HG03432 (cell line): ENCODE measurements around the gene GARIN5B.
"Not testable (repeated sequence)": the region's sequence is repeated elsewhere in the genome, so short reads cannot be mapped to it uniquely, and the experiment has no call there.

Experiments
- ATAC-seq: cut with Tn5 transposase; IDR thresholded peaks from one replicate; pipeline ENCODE4 v1.9.1; 2021; ENCODE audit warnings: mild to moderate bottlenecking, moderate library complexity; ENCODE audit not compliant: unreplicated experiment

The GARIN5B gene

GRCh38 chr19:55362990-55363716 is at the start of gene GARIN5B:
GARIN5B (minus strand) TSS chr19:55363260; CDS start chr19:55363066, 194 bp downstream.
- ATAC-seq = no peak

DNA sequence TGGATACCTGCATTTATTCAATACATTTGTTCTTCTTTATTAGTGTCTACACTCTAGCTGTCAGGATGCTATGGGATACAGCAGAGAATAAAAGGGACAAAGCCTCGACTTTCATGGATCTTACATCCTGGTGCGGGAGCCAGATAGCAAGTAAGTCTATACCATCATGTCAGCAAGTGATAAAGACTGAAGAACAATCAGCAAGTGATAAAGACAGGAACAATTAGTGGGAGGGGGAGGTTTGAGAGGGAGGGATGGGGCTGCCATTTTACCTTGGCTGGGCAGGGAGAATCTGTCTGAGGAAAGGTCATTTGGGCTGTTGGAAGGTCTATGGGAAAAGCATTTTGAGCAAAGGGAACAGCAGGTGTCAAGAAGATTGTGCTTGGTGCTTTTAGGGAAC is 47.1 kb upstream of the GARIN5B start:
- ATAC-seq = no peak

DNA sequence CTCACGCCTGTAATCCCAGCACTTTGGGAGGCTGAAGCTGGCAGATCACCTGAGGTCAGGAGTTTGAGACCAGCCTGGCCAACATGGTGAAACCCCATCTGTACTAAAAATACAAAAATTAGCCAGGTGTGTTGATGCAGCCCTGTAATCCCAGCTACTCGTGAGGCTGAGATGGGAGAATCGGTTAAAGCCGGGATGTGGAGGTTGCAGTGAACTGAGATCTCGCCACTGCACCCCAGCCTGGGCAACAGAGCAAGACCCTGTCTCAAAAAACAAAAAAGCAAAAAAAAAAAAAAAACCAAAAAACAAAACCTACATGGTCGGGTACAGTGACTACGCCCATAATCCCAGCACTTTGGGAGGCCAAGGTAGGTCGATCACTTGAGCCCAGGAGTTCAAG is 46.1 kb upstream of the GARIN5B start:
- not testable (repeated sequence) for ATAC-seq

- ATAC-seq = no peak
These were observed 45.4 kb upstream of the GARIN5B start for GRCh38 chr19:55408533-55408872.

GRCh38 chr19:55407800-55408532 is 44.9 kb upstream of the GARIN5B start:
- peak; percentile 85 for ATAC-seq

- ATAC-seq = not testable (repeated sequence)
These were observed 44.4 kb upstream of the GARIN5B start, which contains the start of gene UBE2S for GRCh38 chr19:55407550-55407799. UBE2S (minus strand) TSS chr19:55407788; CDS start chr19:55407589, 199 bp downstream.

- peak; percentile 13 for ATAC-seq
These were observed 43.9 kb upstream of the GARIN5B start for GRCh38 chr19:55406826-55407549.

DNA sequence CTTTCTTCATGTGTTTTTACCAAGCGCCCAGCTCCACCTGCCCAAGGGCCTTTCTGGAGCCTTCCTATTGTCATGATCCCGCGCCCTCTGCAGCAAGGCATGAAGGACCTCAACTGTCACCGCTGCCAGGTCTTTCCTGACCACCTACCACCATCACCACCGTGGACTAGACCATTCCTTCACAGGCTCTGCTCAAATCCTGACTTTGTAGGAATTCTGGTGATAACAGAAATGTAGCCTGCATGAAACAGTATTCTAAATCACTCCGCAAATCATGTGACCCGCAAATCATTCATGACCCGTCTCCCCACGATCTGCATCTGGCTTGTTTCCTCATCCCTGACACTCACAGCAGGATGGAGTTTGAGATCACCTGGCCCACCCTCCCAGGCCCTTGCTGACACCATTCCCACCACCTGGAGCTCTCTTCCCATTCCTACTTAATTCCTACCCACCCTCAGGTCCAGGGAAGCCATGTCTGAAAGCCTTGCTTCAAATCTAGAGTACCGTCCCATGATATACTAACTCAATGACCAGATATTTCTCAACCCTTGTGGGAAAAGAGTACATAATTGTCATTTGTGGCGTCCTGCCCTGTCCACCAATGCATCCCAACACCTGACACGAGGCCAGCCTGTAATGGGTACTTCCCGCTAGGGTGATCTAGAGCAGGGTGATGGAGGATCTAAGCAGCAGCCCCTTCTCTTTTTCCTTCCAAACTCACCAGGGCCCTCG is 43.2 kb upstream of the GARIN5B start:
- ATAC-seq = no peak

- no peak for ATAC-seq
These were observed 42.6 kb upstream of the GARIN5B start for GRCh38 chr19:55405638-55406037.

DNA sequence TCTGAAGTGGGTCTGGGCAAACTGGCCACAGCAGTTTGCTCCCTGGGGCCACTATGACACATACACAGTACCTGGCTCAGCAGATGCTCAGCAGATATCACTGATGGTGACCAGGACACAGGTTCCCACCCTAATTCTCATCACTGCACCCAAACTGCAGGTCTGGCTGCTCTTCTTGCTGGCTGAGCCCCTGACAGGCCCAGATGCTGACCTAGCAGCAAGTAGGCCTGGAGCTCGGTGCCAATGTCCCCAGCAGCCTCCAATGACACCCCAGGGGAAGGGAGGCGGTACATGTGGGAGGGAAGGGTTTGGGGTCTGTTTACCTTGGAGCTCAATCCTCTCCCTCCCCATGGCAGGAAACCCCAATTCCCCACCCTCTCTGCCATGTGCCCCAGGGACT is 39.4 kb upstream of the GARIN5B start:
- ATAC-seq = no peak

DNA sequence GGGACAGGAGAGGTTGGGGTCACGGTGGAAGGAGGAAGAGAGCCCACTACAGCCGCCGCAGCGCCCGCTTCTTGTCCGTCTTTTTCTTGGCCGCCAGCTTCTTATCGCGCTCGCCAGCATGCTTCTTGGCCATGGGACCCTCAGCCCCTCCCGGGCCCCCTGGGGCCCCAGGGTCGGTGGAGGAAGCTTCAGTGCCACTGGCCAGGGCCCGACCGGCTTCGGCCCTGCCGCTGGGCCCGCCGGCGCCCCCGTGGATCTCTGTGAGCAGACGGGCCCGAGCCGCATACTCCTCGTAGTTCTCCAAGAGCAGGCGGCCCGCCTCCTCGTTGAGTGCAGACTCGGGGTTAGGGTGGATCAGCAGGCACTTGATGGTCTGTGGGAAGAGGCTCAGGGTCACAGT is 38.3 kb upstream of the GARIN5B start:
- ATAC-seq = not testable (repeated sequence)

DNA sequence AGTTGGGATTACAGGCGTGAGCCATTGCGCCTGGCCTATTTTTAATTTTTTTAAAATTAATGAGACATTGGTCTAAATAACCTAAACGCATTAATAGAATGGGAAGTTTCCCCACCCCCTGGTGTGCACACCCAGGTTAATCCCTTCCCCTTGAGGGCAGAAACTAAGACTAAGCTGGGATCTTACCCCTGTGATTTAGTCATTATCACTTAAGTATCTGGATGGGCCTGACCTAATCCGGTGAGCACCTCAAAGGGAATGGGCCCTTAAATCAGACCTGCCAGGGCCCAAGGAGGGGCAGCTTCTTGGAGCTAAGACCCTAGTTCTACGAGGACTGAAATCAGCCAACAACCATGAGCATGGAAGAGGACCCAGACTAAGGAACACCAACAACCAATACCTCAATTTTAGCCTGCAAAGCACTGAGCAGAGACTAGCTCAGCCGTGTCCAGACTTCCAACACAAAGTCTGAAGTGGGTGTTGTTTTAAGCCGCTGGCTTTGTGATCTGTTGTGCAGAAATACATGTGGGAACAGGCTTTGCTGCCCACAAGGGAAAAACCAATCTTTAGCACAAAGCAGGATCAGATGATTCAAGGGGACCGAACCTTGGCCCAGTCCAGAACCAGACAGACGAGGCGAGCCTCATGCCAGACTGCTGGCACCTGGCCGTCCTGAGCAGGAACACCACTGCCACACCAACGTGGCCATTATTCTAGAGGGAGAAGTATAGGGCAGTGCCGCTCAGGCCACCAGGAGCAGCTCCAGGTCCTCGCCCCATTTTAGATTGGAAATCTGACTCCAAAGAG is 37.4 kb upstream of the GARIN5B start:
- ATAC-seq = no peak

DNA sequence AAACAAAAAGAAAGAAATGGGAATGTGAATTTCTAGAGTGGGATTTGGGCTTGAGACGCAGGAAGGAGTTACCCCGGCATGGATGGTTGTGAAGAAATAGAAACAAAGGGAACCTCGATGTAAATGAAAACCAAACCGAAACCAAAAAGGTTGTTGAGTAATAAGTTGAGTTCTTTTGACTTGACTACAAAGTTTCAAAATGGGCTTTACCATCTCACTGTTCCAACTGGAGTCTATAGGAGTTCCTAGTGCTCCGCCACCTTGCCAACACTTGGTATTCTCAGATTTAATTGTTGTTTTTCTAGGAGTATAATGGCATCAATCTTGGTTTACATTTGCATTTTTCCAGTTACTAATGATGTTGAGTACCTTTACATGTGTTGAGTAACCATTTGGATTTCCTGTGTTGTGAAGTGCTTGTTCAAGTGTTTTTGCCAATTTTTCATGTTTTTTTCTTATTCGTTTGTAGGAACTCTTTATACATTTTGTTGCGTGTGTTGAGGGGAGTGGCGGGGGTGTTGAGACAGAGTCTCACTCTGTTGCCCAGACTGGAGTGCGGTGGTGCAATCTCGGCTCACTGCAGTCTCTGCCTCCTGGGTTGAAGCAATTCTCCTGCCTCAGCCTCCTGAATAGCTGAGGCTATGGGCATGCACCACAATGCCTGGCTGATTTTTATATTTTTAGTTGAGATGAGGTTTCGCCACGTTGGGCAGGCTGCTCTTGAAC is 35.3 kb upstream of the GARIN5B start:
- ATAC-seq = no peak

- ATAC-seq = no peak
These were observed 30.0 kb upstream of the GARIN5B start for GRCh38 chr19:55392820-55393761.

DNA sequence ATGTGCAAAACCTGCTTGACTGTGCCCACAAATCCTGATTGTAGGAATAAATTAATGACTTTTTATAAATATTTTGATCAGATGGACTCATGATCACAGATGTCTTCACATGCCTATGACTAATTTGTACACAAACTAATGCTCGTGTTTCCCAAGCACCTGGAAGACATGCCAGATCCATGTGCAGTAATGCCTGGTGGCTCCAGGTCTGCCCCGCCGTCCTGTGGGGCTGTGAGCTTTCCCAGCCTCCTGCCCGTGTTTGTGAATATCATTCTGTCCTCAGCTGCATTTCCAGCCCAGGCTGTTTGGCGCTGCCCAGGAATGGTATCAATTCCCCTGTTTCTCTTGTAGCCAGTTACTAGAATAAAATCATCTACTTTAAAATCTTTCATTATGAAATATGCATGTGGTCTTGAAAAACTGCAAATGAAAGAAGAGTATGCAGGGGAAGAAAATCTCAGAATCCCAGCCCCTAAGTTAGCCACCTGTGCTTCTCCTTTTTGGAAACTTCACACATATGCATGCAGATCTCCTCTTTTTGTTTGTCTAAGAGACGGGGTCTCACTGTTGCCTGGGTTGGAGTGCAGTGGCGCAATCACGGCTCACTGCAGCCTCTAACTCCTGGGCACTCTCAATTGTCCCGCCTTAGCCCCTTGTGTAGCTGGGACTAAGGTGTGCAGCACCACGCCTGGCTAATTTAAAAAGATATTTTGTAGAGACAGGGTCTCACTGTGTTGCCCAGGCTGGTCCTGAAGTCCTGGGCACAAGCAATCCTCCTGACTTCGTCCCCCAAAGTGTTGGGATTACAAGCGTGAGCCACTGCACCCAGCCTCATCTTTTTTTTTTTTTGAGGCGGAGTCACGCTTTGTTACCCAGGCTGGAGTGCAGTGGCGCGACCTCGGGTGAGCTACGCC is 28.9 kb upstream of the GARIN5B start:
- ATAC-seq = no peak

DNA sequence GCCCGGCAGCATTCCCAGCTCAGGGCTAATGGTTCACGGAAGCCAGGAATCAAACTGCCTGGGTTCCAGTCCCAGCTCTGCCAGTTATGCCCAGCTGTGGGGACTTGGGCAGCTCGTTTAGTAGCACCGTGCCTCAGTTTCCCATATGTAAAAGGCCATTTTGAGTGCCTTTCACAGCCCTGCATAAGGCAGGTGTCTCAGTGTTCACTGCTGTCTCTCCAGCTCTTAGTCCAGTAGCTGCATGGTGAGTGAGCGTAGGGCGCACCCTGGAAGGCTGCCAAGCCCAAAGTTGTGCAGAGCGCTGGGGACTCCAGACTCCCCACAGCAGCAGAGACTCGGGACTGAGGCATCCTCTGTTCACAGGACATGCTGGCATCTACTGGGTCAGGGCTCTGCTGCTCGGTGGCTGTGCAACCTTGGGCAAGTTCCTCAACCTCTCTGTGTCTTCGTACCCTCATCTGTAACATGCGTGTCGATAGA is 28.2 kb upstream of the GARIN5B start:
- ATAC-seq = no peak

DNA sequence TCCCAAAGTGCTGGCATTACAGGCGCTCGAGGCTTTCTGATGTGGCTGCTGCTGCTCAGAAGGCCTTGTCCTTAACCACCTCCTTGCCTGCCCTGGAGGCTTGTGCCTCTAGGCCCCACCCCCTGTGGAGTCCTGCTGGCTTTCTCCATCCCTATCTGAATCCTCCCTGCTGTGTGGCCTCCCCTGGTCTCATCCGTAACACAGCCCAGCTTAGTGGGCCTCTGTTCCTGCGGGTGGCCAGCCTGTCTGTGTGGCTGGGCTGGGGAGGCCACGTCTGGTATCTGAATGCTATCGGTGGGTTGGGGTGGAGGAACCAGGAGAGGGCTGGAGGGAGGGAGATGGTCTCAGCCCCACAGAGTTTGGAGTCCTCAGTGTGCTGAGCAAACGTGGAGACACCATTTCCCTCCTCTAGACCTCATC is 27.4 kb upstream of the GARIN5B start:
- ATAC-seq = no peak
